TTC549 (cell line): Measurements from ENCODE around the gene PPM1H.
"Not testable (repeated sequence)": the region's sequence is repeated elsewhere in the genome, so short reads cannot be mapped to it uniquely, and the experiment has no call there.

Experiments
- FAIRE-seq: peaks from 2 replicates; lab custom pipeline; 2012; peaks lifted over from hg19 to GRCh38; lab: Jason Lieb, UNC

The PPM1H gene

DNA sequence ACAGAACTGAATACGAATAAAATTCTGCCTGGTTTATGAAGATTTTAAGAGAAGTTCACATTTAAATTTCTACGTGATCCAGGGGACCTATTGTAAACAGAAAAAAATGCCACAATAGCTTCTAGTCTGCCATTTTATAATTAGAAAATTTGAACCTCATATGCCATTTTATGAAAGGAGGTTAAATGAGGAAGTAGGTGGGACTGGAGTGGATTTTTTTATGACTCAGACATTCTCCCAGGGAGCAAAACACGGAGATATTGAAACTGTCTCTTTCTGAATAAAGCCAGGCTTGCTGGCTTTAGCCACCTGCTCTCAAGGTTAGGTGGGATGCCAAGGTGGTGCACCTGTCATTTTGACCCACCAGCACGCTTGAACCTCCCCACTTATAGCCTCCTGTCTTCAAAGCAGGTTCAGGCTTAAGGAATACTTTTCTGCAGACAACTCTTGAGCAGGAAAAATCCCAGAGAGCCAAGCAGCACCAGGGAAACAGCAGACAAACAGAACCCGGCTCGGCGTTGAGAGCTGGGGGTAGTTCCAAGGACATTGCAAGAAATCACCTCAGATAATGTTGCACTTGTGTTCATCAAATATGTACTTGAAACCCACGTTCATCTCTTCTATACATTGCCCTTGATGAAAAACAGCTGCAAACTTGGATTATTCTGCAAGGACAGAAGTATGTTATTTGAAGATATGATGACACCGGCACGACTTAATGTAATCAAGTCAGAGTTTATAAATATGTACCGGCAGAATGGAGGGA is 203.7 kb downstream of the PPM1H start:
- no peak for FAIRE-seq

DNA sequence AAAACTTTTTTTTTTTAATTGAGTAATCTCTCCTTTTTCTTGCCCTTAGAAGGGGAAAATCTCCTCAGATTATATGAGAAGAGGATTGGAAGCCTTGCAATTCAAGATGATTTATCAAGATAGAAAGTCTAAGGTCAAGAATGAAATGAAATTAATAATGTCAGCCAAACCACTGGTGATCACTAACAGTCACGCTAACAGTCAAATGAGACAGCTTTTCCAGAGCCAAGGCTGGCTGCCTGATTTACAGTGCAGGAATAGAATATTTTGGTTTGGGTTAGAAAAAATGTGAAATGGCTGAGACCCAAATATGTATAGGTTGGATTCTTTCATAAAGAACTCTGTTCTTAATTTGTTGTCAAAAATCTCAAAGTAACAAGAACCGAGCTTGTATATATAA is 204.3 kb downstream of the PPM1H start:
- no peak for FAIRE-seq

DNA sequence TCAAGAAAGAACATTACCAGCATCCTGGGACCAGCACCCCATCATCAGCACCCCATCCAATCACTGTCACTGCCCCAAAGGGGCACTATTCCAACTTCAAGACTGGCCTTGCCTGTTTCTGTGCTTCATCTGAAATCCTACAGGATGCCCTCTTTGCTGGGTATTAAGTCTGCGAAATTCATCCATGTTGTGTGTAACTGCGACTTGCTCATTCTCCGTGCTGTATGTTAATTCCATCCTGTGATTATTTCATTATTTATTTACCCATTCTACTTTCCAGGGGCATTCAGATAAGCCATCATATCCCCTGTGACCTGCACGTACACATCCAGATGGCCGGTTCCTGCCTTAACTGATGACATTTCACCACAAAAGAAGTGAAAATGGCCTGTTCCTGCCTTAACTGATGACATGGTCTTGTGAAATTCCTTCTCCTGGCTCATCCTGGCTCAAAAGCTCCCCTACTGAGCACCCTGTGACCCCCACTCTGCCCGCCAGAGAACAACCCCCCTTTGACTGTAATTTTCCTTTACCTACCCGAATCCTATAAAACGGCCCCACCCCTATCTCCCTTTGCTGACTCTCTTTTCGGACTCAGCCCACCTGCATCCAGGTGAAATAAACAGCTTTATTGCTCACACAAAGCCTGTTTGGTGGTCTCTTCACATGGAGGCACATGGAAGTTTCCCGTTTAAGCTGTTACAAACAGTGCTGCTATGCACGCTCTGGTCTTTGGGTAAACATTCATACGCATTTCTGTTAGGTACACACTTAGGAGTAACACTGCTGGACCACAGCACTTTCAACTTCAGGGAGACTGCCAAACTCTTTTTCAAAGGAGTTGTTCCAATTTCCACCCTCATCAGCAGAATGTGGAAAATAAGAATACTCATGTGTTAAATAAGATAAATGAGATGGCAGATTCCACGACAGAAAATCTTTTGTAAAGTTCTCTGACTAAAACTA is 205.1 kb downstream of the PPM1H start:
- FAIRE-seq = not testable (repeated sequence)

DNA sequence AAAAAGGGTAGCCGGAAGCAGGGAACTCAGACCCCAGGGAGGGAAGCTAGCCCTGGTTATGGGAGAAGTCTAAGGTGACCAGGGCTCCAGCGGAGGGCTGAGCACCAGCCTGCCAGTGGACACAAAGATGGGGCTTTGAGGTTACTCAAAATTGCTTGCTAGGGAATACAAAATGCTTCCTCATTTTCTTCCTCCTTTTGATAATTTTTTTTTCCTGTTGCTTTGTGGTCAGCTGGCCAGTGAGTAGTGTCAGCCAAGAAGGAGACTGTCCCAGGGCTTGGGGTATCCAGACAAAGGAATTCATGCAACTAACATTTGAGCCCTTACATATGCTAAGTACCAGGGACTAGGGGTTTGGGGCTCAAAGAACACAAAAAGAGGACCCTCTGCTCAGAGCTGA is 206.2 kb downstream of the PPM1H start:
- no peak for FAIRE-seq

DNA sequence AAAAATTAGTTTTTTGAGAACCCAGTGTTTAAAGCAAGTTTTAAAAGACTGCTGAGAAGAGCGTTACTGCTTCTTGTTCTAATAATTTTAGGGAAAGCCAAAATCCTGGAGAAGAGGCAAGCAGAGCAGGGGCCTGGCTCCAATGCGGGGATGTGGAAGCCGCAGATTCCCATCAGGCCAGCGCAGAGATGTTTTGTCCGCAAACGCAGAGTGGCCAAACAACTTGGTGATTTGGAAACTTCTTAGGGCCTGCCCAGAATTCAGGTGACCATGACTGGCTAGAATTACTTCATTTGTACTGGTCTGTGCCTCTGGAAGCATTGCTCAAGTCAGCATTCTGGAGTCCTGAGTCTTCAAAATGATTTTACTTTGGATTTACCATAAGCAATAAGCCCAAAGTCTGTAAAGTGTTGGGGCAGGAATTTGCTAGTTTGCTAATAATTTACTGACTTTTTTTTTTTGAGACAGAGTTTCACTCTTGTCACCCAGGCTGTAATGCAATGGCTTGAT is 208.4 kb downstream of the PPM1H start:
- no peak for FAIRE-seq

DNA sequence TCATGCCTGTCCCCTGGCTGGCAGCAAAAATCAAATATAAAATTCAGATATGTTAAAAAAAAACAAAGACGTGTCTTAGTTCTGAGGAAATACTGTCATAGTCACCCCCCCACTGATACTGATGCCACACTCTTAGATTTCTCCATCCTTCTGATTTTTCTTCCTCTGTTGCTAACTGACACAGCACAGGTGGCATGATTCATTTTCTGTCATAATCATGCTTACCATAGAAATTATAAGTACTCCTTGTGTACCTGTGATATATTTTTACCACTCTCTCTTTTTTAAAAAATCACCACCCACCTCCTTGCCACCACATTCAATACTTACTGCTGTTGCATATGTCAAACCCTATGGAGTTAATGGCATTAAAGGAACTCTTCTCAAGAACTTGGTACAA is 209.2 kb downstream of the PPM1H start:
- no peak for FAIRE-seq

DNA sequence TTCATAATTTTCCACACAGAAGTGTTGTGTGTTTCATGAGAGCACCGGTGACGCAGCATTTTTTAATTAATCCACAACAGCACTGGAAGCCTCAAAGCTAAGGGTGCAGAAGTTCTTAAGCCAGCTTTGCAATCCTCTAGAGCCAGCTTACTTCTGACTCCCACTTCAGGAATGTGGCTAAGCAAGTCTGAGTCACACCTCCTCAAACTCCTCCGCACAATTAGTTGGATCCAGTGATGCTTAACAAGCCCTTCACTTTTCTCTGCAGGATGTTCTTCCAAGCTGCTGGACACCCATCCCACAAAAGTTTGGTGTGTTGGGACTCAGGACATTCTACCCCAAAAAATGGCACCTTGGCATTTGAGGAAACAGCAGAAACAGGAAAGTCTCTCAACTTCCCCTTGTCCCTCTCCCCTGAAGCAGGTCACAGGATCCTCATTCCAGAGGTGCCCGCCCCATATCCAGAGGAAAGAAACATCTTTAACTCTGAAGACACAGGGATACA is 210.0 kb downstream of the PPM1H start:
- no peak for FAIRE-seq

DNA sequence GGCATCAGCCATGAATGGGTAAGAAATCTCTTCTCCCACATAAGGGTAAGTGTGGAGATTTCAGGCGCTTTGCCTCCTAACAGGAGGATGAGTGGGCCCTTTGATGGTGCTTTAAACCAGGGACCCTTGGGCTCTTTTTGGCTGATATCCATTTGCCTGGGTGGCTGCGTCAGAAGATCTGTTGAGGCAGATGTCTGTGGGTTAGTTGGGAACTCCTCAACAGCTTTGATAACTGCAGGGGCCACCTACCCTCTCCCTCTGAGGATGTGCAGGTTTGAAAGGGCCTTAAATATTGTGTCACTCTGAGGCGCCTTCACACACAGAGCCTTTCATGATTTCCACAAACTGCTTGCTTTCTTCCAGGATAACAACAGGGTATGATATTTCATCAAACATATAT is 210.7 kb downstream of the PPM1H start:
- no peak for FAIRE-seq

DNA sequence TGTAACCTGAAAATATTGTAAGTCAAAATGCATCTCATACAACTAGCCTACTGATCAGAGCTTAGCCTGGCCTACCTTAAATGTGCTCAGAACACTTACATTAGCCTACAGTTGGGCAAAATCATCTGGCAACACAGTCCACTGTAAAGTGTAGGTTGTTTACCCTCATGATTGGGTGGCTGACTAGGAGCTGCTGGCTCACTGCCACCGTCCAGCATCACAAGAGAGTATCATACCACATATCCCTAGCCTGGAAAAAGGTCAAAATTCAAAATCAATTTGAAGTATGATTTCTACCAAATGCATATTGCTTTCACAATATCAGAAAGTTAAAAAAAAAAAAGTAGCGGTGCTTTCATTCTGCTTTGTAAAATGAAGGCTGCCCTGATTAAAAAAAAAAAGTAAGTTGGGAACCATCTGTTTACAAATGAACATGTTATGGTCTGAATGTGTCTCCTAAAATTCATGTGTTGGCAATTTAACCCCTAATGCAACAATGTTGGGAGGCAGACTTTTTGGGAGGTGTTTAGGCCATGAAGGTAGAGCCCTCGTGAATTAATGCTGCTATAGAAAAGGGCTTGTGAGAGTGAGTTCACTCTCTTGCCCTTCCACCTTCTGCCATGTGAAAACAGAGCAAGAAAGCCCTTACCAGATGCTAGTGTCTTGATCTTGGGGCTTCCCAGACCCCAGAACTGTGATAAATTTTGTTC is 211.8 kb downstream of the PPM1H start:
- FAIRE-seq = no peak

DNA sequence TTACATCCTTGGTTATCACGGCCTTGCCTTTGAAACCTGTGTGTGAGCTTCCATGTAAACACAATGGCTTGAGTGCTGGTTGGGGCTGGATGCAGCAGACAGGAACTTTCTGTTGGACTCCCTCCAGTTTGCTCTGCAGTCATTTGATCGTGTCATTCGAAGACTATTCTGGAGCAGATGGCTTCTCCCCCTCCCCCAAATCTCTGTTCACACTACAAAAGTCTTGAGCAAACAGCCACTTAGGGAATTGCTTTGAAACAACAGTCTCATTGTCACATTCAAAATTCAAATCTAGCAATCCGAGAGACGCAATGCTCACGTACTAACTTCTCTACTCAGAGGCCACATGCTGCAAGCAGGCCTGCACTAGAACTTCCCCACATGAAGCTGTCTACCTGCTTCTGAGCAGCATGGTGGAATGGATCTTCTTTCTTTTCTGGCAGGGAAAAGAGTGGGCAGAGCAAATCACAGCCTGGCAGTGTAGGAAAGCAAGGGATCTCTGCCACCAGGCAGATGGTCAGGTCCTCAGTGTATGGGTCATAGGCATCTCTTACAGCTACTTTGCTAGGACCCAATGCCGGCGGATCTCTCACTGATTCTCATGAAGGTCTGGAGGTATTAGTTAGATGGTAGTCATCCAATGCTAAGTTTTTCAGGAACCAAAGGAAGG is 214.2 kb downstream of the PPM1H start:
- FAIRE-seq = no peak

DNA sequence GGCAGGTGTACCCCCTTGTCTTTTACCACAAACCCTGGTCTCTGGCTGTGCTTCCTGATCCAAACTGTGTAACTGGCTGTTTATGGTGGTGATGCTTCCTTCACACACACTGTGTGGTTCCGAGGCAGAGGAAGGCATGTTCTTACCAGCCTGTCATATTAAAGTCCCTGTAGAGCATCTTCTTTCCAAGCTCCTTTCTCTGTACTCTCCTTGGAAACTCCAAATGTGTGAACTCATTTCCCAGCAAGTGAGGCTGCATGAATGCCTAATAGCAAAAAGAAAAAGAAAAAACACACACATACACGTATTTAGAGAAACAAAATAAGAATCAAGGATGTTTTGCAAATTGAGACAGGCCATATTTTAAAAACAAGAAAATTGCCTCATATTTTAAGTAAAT is 214.9 kb downstream of the PPM1H start:
- FAIRE-seq = no peak

DNA sequence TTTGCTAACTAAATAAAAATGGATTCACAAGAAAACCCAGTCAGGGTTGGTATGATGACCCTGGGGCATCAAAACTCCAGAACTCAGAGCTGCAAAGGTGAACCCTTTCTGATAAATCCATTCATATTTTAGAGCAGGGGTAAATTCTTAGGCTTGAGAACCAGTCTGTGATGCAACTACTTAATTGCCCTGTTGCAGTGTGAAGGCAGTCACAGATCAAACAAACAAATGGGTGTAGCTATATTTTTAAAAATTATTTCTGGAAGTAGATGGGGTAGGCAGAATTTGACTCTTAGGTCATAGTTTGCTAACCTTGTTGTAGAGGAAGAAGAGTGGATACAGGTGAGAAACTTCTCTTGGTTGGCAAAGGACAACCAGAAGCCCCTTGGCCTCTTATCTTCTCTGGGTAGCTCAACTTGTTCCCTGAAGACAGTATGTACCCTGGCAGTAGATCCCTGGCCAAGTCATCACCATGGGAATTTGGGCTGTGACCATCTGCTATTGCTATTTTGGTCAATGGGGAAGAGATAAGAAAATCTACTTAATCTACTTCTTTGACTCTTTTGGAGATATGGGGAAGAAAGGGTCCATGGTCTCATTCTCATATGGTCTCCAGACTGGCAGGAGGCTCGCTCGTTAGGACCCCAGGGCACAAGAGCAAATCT is 216.1 kb downstream of the PPM1H start:
- FAIRE-seq = no peak

DNA sequence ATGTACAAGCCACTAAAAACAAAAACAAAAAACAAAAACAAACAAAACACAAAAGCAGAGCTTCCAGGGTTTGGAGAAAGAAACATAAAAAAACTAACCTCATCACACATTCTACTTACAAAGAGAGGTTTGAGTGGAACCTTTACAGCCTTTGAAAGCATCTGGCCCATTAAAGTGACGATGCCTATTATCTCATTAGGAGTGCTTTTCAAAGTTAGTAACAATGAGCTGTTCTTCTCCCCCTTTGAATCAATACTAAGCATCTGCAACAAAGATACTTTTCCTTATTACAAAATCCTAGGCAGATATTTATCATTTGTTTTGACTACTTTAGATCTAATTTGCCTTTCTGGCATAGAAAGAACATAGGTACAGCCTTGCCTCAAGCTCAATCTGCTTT is 217.3 kb downstream of the PPM1H start:
- no peak for FAIRE-seq

DNA sequence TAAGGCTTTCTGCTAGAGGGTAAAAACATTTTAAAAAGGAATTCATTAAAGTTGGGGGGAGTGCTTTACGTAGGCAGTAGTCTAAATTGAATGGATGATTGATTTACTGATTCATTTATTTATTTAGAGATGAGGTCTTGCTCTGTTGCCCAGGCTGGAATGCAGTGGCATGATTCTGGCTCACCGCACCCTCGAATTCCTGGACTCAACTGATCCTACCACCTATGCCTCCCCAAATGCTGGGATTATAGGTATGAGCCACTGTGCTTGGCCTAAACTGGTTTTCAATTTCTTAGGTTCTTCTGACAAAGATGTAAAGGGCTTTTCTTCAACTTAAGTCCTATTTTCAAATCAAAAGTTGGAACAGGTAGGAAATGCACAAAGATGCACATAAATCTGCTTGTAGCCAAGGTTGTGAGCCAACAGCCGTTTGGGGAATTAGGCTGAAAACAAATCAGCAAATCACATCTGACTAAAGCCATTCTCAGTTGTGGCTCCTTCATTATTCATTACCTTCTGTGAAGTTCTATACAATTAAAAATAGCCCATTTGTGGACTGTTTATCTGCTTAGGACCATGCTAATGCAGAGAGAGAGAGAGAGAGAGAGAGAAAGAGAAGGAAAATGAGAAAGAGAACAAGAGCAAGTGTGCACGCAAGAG is 218.0 kb downstream of the PPM1H start:
- FAIRE-seq = no peak

DNA sequence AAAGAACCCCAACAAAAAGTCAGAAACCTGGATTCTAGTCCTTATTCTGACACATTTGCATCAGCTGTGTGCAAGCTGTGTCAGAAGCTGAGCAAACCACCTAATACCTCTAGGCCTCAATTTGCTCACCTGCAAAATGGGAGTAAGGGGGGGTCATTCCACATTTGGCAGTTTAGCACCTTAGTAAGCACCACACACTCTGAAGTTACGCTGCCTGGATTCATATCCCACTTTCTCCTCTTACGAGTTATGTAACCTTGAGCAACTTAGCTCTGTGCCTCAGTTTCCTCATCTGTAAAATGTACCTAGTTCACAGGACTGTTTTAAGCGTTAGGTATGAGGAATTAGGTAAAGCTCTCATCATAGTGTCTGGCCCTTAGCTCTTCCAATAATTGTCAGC is 218.9 kb downstream of the PPM1H start:
- no peak for FAIRE-seq

DNA sequence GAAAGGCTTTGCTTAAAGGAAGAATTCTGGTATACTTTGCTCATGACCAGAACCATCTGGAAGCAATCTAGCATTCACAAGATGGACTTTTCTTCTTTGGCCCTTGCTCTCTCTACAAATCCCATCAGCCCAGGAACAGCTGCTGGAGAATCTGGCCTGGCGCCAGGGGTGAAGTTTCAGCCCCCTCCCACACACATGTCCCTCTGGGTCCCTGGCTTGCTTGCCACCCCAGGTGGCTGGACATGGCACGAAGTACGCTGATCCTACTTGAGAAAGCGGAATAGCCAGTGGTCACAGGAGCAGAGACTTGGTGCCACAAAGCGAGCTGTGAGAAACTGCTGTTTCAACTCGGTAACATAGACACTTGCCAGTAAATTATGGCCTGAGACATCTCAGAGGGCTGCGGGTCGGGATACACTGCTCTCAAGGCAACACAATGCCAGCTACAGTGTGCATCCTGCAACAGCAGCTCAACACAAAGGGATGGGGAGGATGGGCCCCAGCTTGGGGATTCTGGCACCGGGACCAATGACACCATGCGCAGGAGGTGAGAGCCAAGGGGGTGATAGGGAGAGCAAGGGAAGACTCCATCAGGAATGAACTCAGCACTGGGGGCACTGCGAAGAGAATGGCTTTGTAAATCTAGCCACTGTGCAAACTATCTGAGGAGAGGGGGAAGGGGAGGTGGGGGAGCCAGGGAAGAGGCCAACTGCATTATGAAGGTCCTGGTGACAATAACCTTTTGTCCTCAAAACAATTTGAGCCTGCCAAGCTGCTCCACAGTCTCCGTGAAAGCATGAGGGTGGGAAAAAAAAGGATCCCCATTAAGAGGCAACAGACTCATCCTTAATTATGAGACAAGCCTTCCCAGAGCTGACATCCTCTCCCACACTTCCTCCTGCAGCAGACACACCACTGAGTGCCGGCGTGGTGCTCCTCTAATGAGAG is 219.9 kb downstream of the PPM1H start:
- FAIRE-seq = no peak

DNA sequence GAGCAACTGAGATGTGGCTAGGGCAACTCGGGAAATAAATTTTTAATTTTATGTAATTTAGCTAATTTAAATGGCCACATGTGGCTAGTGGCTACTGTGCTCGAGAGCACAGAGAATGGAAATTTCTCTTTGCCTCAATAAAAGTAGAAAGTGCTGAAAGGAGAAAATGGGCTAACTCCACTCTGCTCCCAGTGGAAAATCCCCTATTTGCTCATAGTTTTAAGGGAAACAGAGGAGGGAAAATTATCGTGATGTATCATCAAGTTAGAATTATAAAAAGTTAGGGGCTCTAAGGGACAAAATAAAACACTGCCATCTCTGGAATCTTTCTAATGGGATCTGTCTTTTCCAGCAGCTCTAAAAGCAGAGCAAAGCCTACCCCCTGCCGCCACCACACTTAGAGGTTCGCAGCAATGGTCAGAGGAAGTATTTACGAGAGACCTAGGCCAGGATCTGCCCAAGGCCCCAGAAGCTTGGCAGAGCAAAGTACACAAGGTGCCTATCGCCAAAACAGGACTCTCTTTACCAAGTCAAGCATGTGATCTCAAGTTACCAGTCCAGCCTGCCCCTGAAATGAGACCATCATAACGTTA is 220.7 kb downstream of the PPM1H start:
- FAIRE-seq = no peak

DNA sequence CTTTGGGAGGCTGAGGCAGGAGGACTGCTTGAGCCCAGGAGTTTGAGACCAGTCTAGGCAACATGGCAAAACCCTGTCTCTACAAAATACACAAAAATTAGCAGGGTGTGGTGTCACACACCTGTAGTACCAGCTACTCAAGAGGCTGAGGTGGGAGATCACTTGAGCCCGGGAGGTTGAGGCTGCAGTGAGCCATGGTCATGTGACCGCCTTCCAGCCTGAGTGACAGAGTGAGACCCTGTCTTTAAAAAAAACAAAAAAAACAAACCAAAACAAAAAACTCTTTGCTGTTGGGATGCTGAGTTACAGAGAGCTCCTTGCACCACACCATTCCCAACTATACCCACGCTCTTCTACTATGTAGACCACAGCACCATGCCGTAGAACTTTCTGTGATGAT is 221.2 kb downstream of the PPM1H start:
- no peak for FAIRE-seq
